Activated CD8-positive, alpha-beta T cell treated with anti-CD3 and anti-CD28 coated beads, Interleukin-2, amount 10 ng/mL, durations not matched to agents 7 days and 5 days (primary cell): ENCODE results near the gene ITPR1. TPM values are rescaled to one million over a fixed set of nuclear protein-coding genes. Genes with fewer than 3 reads are reported as not detected.

ENCODE experiments used
- ATAC-seq: fragments of 150-1000 bp; cut with Tn5 transposase; one replicate; pipeline ENCODE4 v1.10.0; 2021; ENCODE audit warnings: moderate library complexity
- CTCF ChIA-PET: fragments of 350-600 bp; sonication (Branson Sonifier 250); formaldehyde crosslinking; loops from one replicate; lab custom pipeline; 2021; ENCODE audit warnings: antibody characterized with exemption; lab: Charles Lee
- POLR2A ChIA-PET: fragments of 350-600 bp; sonication (Branson Sonifier 250); formaldehyde crosslinking; loops from one replicate; lab custom pipeline; 2021; ENCODE audit warnings: antibody characterized with exemption; lab: Charles Lee
- DNase-seq: peaks from one replicate; pipeline ENCODE4 v3.0.0-alpha.2; 2020
- H3K27ac Mint-ChIP-seq: one replicate; pipeline ENCODE4 v1.8.0; 2021; ENCODE audit warnings: mild to moderate bottlenecking, mixed read lengths
- H3K27me3 Mint-ChIP-seq: one replicate; pipeline ENCODE4 v1.8.0; 2021; ENCODE audit warnings: low read depth, mixed read lengths
- H3K36me3 Mint-ChIP-seq: one replicate; pipeline ENCODE4 v1.8.0; 2021; ENCODE audit warnings: low read depth, mixed read lengths
- H3K4me1 Mint-ChIP-seq: one replicate; pipeline ENCODE4 v1.8.0; 2021; ENCODE audit warnings: low read depth, mixed read lengths
- H3K4me3 Mint-ChIP-seq: one replicate; pipeline ENCODE4 v1.8.0; 2021; ENCODE audit warnings: mild to moderate bottlenecking, mixed read lengths
- H3K9me3 Mint-ChIP-seq: one replicate; pipeline ENCODE4 v1.8.0; 2022; ENCODE audit warnings: mixed read lengths; ENCODE audit not compliant: insufficient read depth
- total RNA-seq, 2 experiments: library from RNA; stranded (reverse); gene quantifications; one replicate each; pipeline ENCODE4 v1.2.3, GENCODE V29; 2021

ITPR1 gene
- total RNA-seq, 2 experiments from 2014 or later: 53.8 to 57.3 TPM

GRCh38 chr3:4684976-4685375 is 191.8 kb downstream of the ITPR1 start:
- ChIA-PET CTCF (interaction anchor here (1.5 to 3.1 kb wide), 2 partner anchors 11 to 27 kb away, joined by 5 to 13 read pairs; no protein-coding TSS in a partner anchor), POLR2A (no interaction called here)
- peaks cover 18% of the 10 kb centered on the region for H3K4me1 Mint-ChIP-seq
- no peaks in the 10 kb centered on the region for H3K27me3 Mint-ChIP-seq
- H3K9me3 Mint-ChIP-seq: no peaks in the 10 kb centered on the region
- peaks cover 69% of the 10 kb centered on the region for H3K36me3 Mint-ChIP-seq
- DNase-seq: no peak
- no peak overlapping the region for H3K27ac Mint-ChIP-seq
- ATAC-seq: no peak
- no peak overlapping the region for H3K4me3 Mint-ChIP-seq

- no peak overlapping the region for H3K27ac Mint-ChIP-seq
- peaks cover 18% of the 10 kb centered on the region for H3K4me1 Mint-ChIP-seq
- H3K27me3 Mint-ChIP-seq: no peaks in the 10 kb centered on the region
- H3K4me3 Mint-ChIP-seq: no peak overlapping the region
- ATAC-seq (no peak), DNase-seq (no peak)
- no peaks in the 10 kb centered on the region for H3K9me3 Mint-ChIP-seq
- peaks cover 71% of the 10 kb centered on the region for H3K36me3 Mint-ChIP-seq
- ChIA-PET CTCF (interaction anchor here (3.1 kb wide), 1 partner anchor 26 kb away, joined by 13 read pairs; no protein-coding TSS in a partner anchor), POLR2A (no interaction called here)
Measured at GRCh38 chr3:4685673-4686345, 192.7 kb downstream of the ITPR1 start.

GRCh38 chr3:4686619-4687018 is 193.5 kb downstream of the ITPR1 start:
- Mint-ChIP-seq H3K4me1 (peaks cover 18% of the 10 kb centered on the region), H3K27ac (no peak overlapping the region), H3K36me3 (peaks cover 71% of the 10 kb centered on the region), H3K9me3 (no peaks in the 10 kb centered on the region), H3K27me3 (no peaks in the 10 kb centered on the region), H3K4me3 (no peak overlapping the region)
- DNase-seq (no peak), ATAC-seq (no peak)
- CTCF ChIA-PET: interaction anchor here (0.9 to 3.1 kb wide), 2 partner anchors 13 to 25 kb away, joined by 3 to 13 read pairs; no protein-coding TSS in a partner anchor
- POLR2A ChIA-PET: no interaction called here

- peaks cover 18% of the 10 kb centered on the region for H3K4me1 Mint-ChIP-seq
- ChIA-PET CTCF (interaction anchor here (0.9 to 3.1 kb wide), 2 partner anchors 13 to 25 kb away, joined by 3 to 13 read pairs; no protein-coding TSS in a partner anchor), POLR2A (no interaction called here)
- DNase-seq (no peak), ATAC-seq (no peak)
- H3K9me3 Mint-ChIP-seq: no peaks in the 10 kb centered on the region
- peaks cover 72% of the 10 kb centered on the region for H3K36me3 Mint-ChIP-seq
- H3K4me3 Mint-ChIP-seq: no peak overlapping the region
- no peaks in the 10 kb centered on the region for H3K27me3 Mint-ChIP-seq
- H3K27ac Mint-ChIP-seq: no peak overlapping the region
Measured at GRCh38 chr3:4687167-4687566, 194.0 kb downstream of the ITPR1 start.

GRCh38 chr3:4687596-4687995 is 194.4 kb downstream of the ITPR1 start:
- ChIA-PET CTCF (interaction anchor here (3.1 kb wide), 1 partner anchor 24 kb away, joined by 13 read pairs; no protein-coding TSS in a partner anchor), POLR2A (no interaction called here)
- Mint-ChIP-seq H3K27me3 (no peaks in the 10 kb centered on the region), H3K27ac (no peak overlapping the region), H3K4me1 (peaks cover 18% of the 10 kb centered on the region), H3K4me3 (no peak overlapping the region), H3K36me3 (peaks cover 75% of the 10 kb centered on the region), H3K9me3 (no peaks in the 10 kb centered on the region)
- ATAC-seq (no peak), DNase-seq (no peak)

- no peak for DNase-seq
- H3K4me3 Mint-ChIP-seq: no peak overlapping the region
- no peaks in the 10 kb centered on the region for H3K9me3 Mint-ChIP-seq
- no peak overlapping the region for H3K27ac Mint-ChIP-seq
- ATAC-seq: no peak
- CTCF ChIA-PET: no interaction called here
- H3K36me3 Mint-ChIP-seq: peaks cover 73% of the 10 kb centered on the region
- POLR2A ChIA-PET: no interaction called here
- no peaks in the 10 kb centered on the region for H3K27me3 Mint-ChIP-seq
- peaks cover 15% of the 10 kb centered on the region for H3K4me1 Mint-ChIP-seq
Measured at GRCh38 chr3:4688411-4688810, 195.3 kb downstream of the ITPR1 start.

GRCh38 chr3:4689021-4689420 is 195.9 kb downstream of the ITPR1 start:
- Mint-ChIP-seq H3K36me3 (peaks cover 72% of the 10 kb centered on the region), H3K4me1 (peaks cover 9% of the 10 kb centered on the region), H3K27me3 (no peaks in the 10 kb centered on the region), H3K4me3 (no peak overlapping the region), H3K27ac (no peak overlapping the region), H3K9me3 (no peaks in the 10 kb centered on the region)
- POLR2A ChIA-PET: no interaction called here
- CTCF ChIA-PET: no interaction called here
- no peak for DNase-seq
- no peak for ATAC-seq

- no peak overlapping the region for H3K27ac Mint-ChIP-seq
- ATAC-seq (no peak), DNase-seq (no peak)
- H3K4me1 Mint-ChIP-seq: peaks cover 4% of the 10 kb centered on the region
- ChIA-PET POLR2A (no interaction called here), CTCF (interaction anchor here (1.0 to 1.1 kb wide), 2 partner anchors 21 to 367 kb away, joined by 3 read pairs; no protein-coding TSS in a partner anchor)
- peaks cover 76% of the 10 kb centered on the region for H3K36me3 Mint-ChIP-seq
- no peak overlapping the region for H3K4me3 Mint-ChIP-seq
- no peaks in the 10 kb centered on the region for H3K9me3 Mint-ChIP-seq
- H3K27me3 Mint-ChIP-seq: no peaks in the 10 kb centered on the region
Measured at GRCh38 chr3:4690277-4690676, 197.1 kb downstream of the ITPR1 start.

- POLR2A ChIA-PET: no interaction called here
- CTCF ChIA-PET: interaction anchor here (0.8 kb wide), 1 partner anchor 18 kb away, joined by 3 read pairs; no protein-coding TSS in a partner anchor
Measured at GRCh38 chr3:4693620-4694019, 200.5 kb downstream of the ITPR1 start.

GRCh38 chr3:4695846-4696245 is 202.7 kb downstream of the ITPR1 start:
- Mint-ChIP-seq H3K27me3 (no peaks in the 10 kb centered on the region), H3K4me3 (no peak overlapping the region), H3K4me1 (peaks cover 11% of the 10 kb centered on the region), H3K27ac (no peak overlapping the region), H3K9me3 (no peaks in the 10 kb centered on the region), H3K36me3 (peaks cover 64% of the 10 kb centered on the region)
- ChIA-PET CTCF (interaction anchor here (1.6 kb wide), 1 partner anchor 16 kb away, joined by 6 read pairs; no protein-coding TSS in a partner anchor), POLR2A (no interaction called here)
- no peak for ATAC-seq
- no peak for DNase-seq

More at GRCh38 chr3:4693620-4694019, 200.5 kb downstream of the ITPR1 start:
- peaks cover 64% of the 10 kb centered on the region for H3K36me3 Mint-ChIP-seq
- H3K4me1 Mint-ChIP-seq: peaks cover 11% of the 10 kb centered on the region
- DNase-seq (no peak), ATAC-seq (no peak)
- no peak overlapping the region for H3K4me3 Mint-ChIP-seq
- H3K9me3 Mint-ChIP-seq: no peaks in the 10 kb centered on the region
- no peak overlapping the region for H3K27ac Mint-ChIP-seq
- no peaks in the 10 kb centered on the region for H3K27me3 Mint-ChIP-seq

- ATAC-seq (no peak), DNase-seq (no peak)
- Mint-ChIP-seq H3K4me1 (peaks cover 11% of the 10 kb centered on the region), H3K36me3 (peaks cover 62% of the 10 kb centered on the region), H3K27ac (no peak overlapping the region), H3K9me3 (no peaks in the 10 kb centered on the region), H3K27me3 (no peaks in the 10 kb centered on the region), H3K4me3 (no peak overlapping the region)
- CTCF ChIA-PET: interaction anchor here (1.0 to 1.6 kb wide), 3 partner anchors 15 to 379 kb away, joined by 3 to 8 read pairs (median 6); no protein-coding TSS in a partner anchor
- POLR2A ChIA-PET: no interaction called here
Measured at GRCh38 chr3:4696266-4696665, 203.1 kb downstream of the ITPR1 start.

- CTCF ChIA-PET: no interaction called here
- Mint-ChIP-seq H3K27ac (no peak overlapping the region), H3K9me3 (no peaks in the 10 kb centered on the region), H3K27me3 (no peaks in the 10 kb centered on the region), H3K4me3 (no peak overlapping the region), H3K36me3 (peaks cover 67% of the 10 kb centered on the region), H3K4me1 (peaks cover 20% of the 10 kb centered on the region)
- no peak for ATAC-seq
- POLR2A ChIA-PET: no interaction called here
- no peak for DNase-seq
Measured at GRCh38 chr3:4698125-4698821, 205.1 kb downstream of the ITPR1 start.
